Measurements from ENCODE around the gene ABT1. TPM values are rescaled to one million over a fixed set of nuclear protein-coding genes. Genes with fewer than 3 reads are reported as not detected.
A peak's percentile ranks its signal among the peaks of the same experiment; 100 is the strongest.

The ABT1 gene
- total and polyA plus RNA-seq, 2 experiments from 2014 or later: 10.9 to 17.6 TPM

- Histone ChIP-seq H3K4me3 (no peak overlapping the region), H3K27me3 (replicated peaks; ENCODE audit: insufficient read depth) (0 out of 2 replicates have a peak, but pooled peaks cover 7% of the 10 kb centered on the region), H3K79me2 (ENCODE audit: insufficient read depth) (no peaks in the 10 kb centered on the region), H3K36me3 (ENCODE audit: low read depth) (no peaks in the 10 kb centered on the region), H4K20me1 (ENCODE audit: insufficient read depth) (no peaks in the 10 kb centered on the region), H2AFZ (no peak overlapping the region), H3K9me2 (ENCODE audit: insufficient read depth) (no peaks in the 10 kb centered on the region), H3K27ac (no peak overlapping the region), H3F3A (ENCODE audit: insufficient read depth) (peaks cover 5% of the 10 kb centered on the region; the same call in 1 of the 2 replicates), H3K9ac (no peak overlapping the region), H3K9me3 (ENCODE audit: low read depth) (no peaks in the 10 kb centered on the region), H3K4me2 (ENCODE audit: unreplicated experiment) (no peak overlapping the region), H3K4me1 (ENCODE audit: insufficient read depth) (no peaks in the 10 kb centered on the region)
- DNase-seq: no peak
- in situ Hi-C loops (cut with MboI): no loop called here
- TF ChIP-seq EZH2phosphoT487 (IDR thresholded peaks at IDR 0.05; ENCODE audit: insufficient read depth, low read depth): no peak
- no peak for TF ChIP-seq EZH2 (IDR thresholded peaks at IDR 0.05; ENCODE audit: insufficient read depth, poor library complexity, severe bottlenecking)
- 51 to 54% methylated on average over 4 of the region's 4 CpGs for WGBS, 2 experiments (ENCODE audit: low coverage in 1 of 2, low lambda C conversion rate in 2 of 2, missing lambda C conversion rate in 2 of 2)
These were observed 15.4 kb upstream of the ABT1 start for GRCh38 chr6:26581164-26581915.

- Histone ChIP-seq H3K79me2 (ENCODE audit: insufficient read depth) (no peaks in the 10 kb centered on the region), H3K27me3 (replicated peaks; ENCODE audit: insufficient read depth) (peaks cover 7% of the 10 kb centered on the region), H3K9me2 (ENCODE audit: insufficient read depth) (no peaks in the 10 kb centered on the region), H3K27ac (no peak overlapping the region), H4K20me1 (ENCODE audit: insufficient read depth) (no peaks in the 10 kb centered on the region), H3K36me3 (ENCODE audit: low read depth) (no peaks in the 10 kb centered on the region), H3K4me3 (no peak overlapping the region), H3K4me2 (ENCODE audit: unreplicated experiment) (no peak overlapping the region), H3K4me1 (ENCODE audit: insufficient read depth) (no peaks in the 10 kb centered on the region), H3K9me3 (ENCODE audit: low read depth) (no peaks in the 10 kb centered on the region), H3F3A (ENCODE audit: insufficient read depth) (0 out of 2 replicates have a peak, but pooled peaks cover under 1% of the 10 kb centered on the region), H2AFZ (no peak overlapping the region), H3K9ac (no peak overlapping the region)
- WGBS, 2 experiments (ENCODE audit: low coverage in 1 of 2, low lambda C conversion rate in 2 of 2, missing lambda C conversion rate in 2 of 2): 84 to 86% methylated on average over 21 of the region's 21 CpGs
- no peak for DNase-seq
- no peak for TF ChIP-seq EZH2 (IDR thresholded peaks at IDR 0.05; ENCODE audit: insufficient read depth, poor library complexity, severe bottlenecking)
- no peak for TF ChIP-seq EZH2phosphoT487 (IDR thresholded peaks at IDR 0.05; ENCODE audit: insufficient read depth, low read depth)
- in situ Hi-C loops (cut with MboI): no loop called here
These were observed 7.8 kb upstream of the ABT1 start for GRCh38 chr6:26588965-26589364.

GRCh38 chr6:26592649-26593048 is 4.1 kb upstream of the ABT1 start:
- in situ Hi-C loops (cut with MboI): no loop called here

GRCh38 chr6:26593278-26594130 is 3.2 kb upstream of the ABT1 start:
- Histone ChIP-seq H3K9ac (no peak overlapping the region), H3K27me3 (replicated peaks; ENCODE audit: insufficient read depth) (no peaks in the 10 kb centered on the region; the same call in none of the 2 replicates), H3K4me3 (peak overlapping the region; percentile 29), H3K79me2 (ENCODE audit: insufficient read depth) (peaks cover 17% of the 10 kb centered on the region), H3K4me2 (ENCODE audit: unreplicated experiment) (no peak overlapping the region), H4K20me1 (ENCODE audit: insufficient read depth) (no peaks in the 10 kb centered on the region), H3K9me2 (ENCODE audit: insufficient read depth) (no peaks in the 10 kb centered on the region), H2AFZ (peak overlapping the region; percentile 50), H3F3A (ENCODE audit: insufficient read depth) (peaks cover 25% of the 10 kb centered on the region; the same call in 1 of the 2 replicates), H3K4me1 (ENCODE audit: insufficient read depth) (0 out of 2 replicates have a peak, but pooled peaks cover 5% of the 10 kb centered on the region), H3K36me3 (ENCODE audit: low read depth) (peaks cover under 1% of the 10 kb centered on the region; the same call in 1 of the 2 replicates), H3K9me3 (ENCODE audit: low read depth) (no peaks in the 10 kb centered on the region), H3K27ac (no peak overlapping the region)
- TF ChIP-seq EZH2 (IDR thresholded peaks at IDR 0.05; ENCODE audit: insufficient read depth, poor library complexity, severe bottlenecking): no peak
- TF ChIP-seq EZH2phosphoT487 (IDR thresholded peaks at IDR 0.05; ENCODE audit: insufficient read depth, low read depth): no peak
- no peak for DNase-seq
- 41 to 49% methylated on average over 20 of the region's 20 CpGs for WGBS, 2 experiments (ENCODE audit: low coverage in 1 of 2, low lambda C conversion rate in 2 of 2, missing lambda C conversion rate in 2 of 2)
- in situ Hi-C loops (cut with MboI): no loop called here

More at GRCh38 chr6:26592649-26593048, 4.1 kb upstream of the ABT1 start:
- Histone ChIP-seq H3K79me2 (ENCODE audit: insufficient read depth) (peaks cover 9% of the 10 kb centered on the region), H3K27ac (no peak overlapping the region), H3K9ac (no peak overlapping the region), H3K4me3 (no peak overlapping the region), H3K9me3 (ENCODE audit: low read depth) (no peaks in the 10 kb centered on the region), H3K36me3 (ENCODE audit: low read depth) (no peaks in the 10 kb centered on the region), H2AFZ (no peak overlapping the region), H4K20me1 (ENCODE audit: insufficient read depth) (no peaks in the 10 kb centered on the region), H3K9me2 (ENCODE audit: insufficient read depth) (no peaks in the 10 kb centered on the region), H3K4me1 (ENCODE audit: insufficient read depth) (0 out of 2 replicates have a peak, but pooled peaks cover 5% of the 10 kb centered on the region), H3K4me2 (ENCODE audit: unreplicated experiment) (no peak overlapping the region), H3F3A (ENCODE audit: insufficient read depth) (peaks cover 25% of the 10 kb centered on the region; the same call in 1 of the 2 replicates), H3K27me3 (replicated peaks; ENCODE audit: insufficient read depth) (no peaks in the 10 kb centered on the region; the same call in none of the 2 replicates)
- WGBS, 2 experiments (ENCODE audit: low coverage in 1 of 2, low lambda C conversion rate in 2 of 2, missing lambda C conversion rate in 2 of 2): 45 to 47% methylated on average over 4 of the region's 4 CpGs
- no peak for DNase-seq
- TF ChIP-seq EZH2phosphoT487 (IDR thresholded peaks at IDR 0.05; ENCODE audit: insufficient read depth, low read depth): no peak
- no peak for TF ChIP-seq EZH2 (IDR thresholded peaks at IDR 0.05; ENCODE audit: insufficient read depth, poor library complexity, severe bottlenecking)

All from GM23248 (cell line).